Measurements from ENCODE around the gene PRKAG2. TPM values are rescaled to one million over a fixed set of nuclear protein-coding genes. Genes with fewer than 3 reads are reported as not detected.

The PRKAG2 gene
- total RNA-seq, 1 donor: 42.7 TPM

GRCh38 chr7:151821806-151822540 lies 54.9 kb downstream of the PRKAG2 start:
- no peak overlapping the region for H3K4me3 ChIP-seq (ENCODE audit: low read length)
- peaks cover 18% of the 10 kb centered on the region for H3K4me1 ChIP-seq (ENCODE audit: insufficient read depth, low read length)
- no peaks in the 10 kb centered on the region for H3K27me3 ChIP-seq (ENCODE audit: insufficient read depth, low read length)
- H3K9me3 ChIP-seq (ENCODE audit: low read depth, low read length): no peaks in the 10 kb centered on the region

- Histone ChIP-seq H3K4me1 (ENCODE audit: insufficient read depth, low read length) (peaks cover 14% of the 10 kb centered on the region), H3K9me3 (ENCODE audit: low read depth, low read length) (no peaks in the 10 kb centered on the region), H3K4me3 (ENCODE audit: low read length) (no peak overlapping the region), H3K27me3 (ENCODE audit: insufficient read depth, low read length) (no peaks in the 10 kb centered on the region)
Measured at GRCh38 chr7:151821226-151821625, 55.7 kb downstream of the PRKAG2 start.

GRCh38 chr7:151820491-151821105 lies 56.3 kb downstream of the PRKAG2 start:
- Histone ChIP-seq H3K4me3 (ENCODE audit: low read length) (no peak overlapping the region), H3K9me3 (ENCODE audit: low read depth, low read length) (no peaks in the 10 kb centered on the region), H3K27me3 (ENCODE audit: insufficient read depth, low read length) (no peaks in the 10 kb centered on the region), H3K4me1 (ENCODE audit: insufficient read depth, low read length) (peaks cover 7% of the 10 kb centered on the region)

- Histone ChIP-seq H3K4me1 (ENCODE audit: insufficient read depth, low read length) (peaks cover 3% of the 10 kb centered on the region), H3K4me3 (ENCODE audit: low read length) (no peak overlapping the region)
Measured at GRCh38 chr7:151819866-151820265, 57.0 kb downstream of the PRKAG2 start.

GRCh38 chr7:151818674-151819519 lies 58.0 kb downstream of the PRKAG2 start:
- Histone ChIP-seq H3K4me3 (ENCODE audit: low read length) (no peak overlapping the region), H3K27me3 (ENCODE audit: insufficient read depth, low read length) (no peaks in the 10 kb centered on the region), H3K4me1 (ENCODE audit: insufficient read depth, low read length) (no peaks in the 10 kb centered on the region), H3K9me3 (ENCODE audit: low read depth, low read length) (no peaks in the 10 kb centered on the region)

More at GRCh38 chr7:151819866-151820265, 57.0 kb downstream of the PRKAG2 start:
- Histone ChIP-seq H3K27me3 (ENCODE audit: insufficient read depth, low read length) (no peaks in the 10 kb centered on the region), H3K9me3 (ENCODE audit: low read depth, low read length) (no peaks in the 10 kb centered on the region)

- Histone ChIP-seq H3K27me3 (ENCODE audit: insufficient read depth, low read length) (no peaks in the 10 kb centered on the region), H3K4me3 (ENCODE audit: low read length) (no peak overlapping the region), H3K4me1 (ENCODE audit: insufficient read depth, low read length) (no peaks in the 10 kb centered on the region), H3K9me3 (ENCODE audit: low read depth, low read length) (no peaks in the 10 kb centered on the region)
Measured at GRCh38 chr7:151817981-151818673, 58.8 kb downstream of the PRKAG2 start.

- Histone ChIP-seq H3K4me3 (ENCODE audit: low read length) (no peak overlapping the region), H3K27me3 (ENCODE audit: insufficient read depth, low read length) (no peaks in the 10 kb centered on the region), H3K9me3 (ENCODE audit: low read depth, low read length) (no peaks in the 10 kb centered on the region), H3K4me1 (ENCODE audit: insufficient read depth, low read length) (no peaks in the 10 kb centered on the region)
Measured at GRCh38 chr7:151817315-151817690, 59.6 kb downstream of the PRKAG2 start.

GRCh38 chr7:151816562-151817314 lies 60.2 kb downstream of the PRKAG2 start:
- no peak overlapping the region for H3K4me3 ChIP-seq (ENCODE audit: low read length)
- no peaks in the 10 kb centered on the region for H3K27me3 ChIP-seq (ENCODE audit: insufficient read depth, low read length)
- no peaks in the 10 kb centered on the region for H3K9me3 ChIP-seq (ENCODE audit: low read depth, low read length)
- no peaks in the 10 kb centered on the region for H3K4me1 ChIP-seq (ENCODE audit: insufficient read depth, low read length)

GRCh38 chr7:151815419-151815818 lies 61.5 kb downstream of the PRKAG2 start:
- Histone ChIP-seq H3K4me1 (ENCODE audit: insufficient read depth, low read length) (no peaks in the 10 kb centered on the region), H3K27me3 (ENCODE audit: insufficient read depth, low read length) (no peaks in the 10 kb centered on the region), H3K9me3 (ENCODE audit: low read depth, low read length) (no peaks in the 10 kb centered on the region), H3K4me3 (ENCODE audit: low read length) (no peak overlapping the region)

- peaks cover 2% of the 10 kb centered on the region for H3K4me1 ChIP-seq (ENCODE audit: insufficient read depth, low read length)
- no peaks in the 10 kb centered on the region for H3K27me3 ChIP-seq (ENCODE audit: insufficient read depth, low read length)
- no peak overlapping the region for H3K4me3 ChIP-seq (ENCODE audit: low read length)
- no peaks in the 10 kb centered on the region for H3K9me3 ChIP-seq (ENCODE audit: low read depth, low read length)
Measured at GRCh38 chr7:151814400-151815009, 62.4 kb downstream of the PRKAG2 start.

GRCh38 chr7:151813997-151814396 lies 62.9 kb downstream of the PRKAG2 start:
- Histone ChIP-seq H3K9me3 (ENCODE audit: low read depth, low read length) (no peaks in the 10 kb centered on the region), H3K4me1 (ENCODE audit: insufficient read depth, low read length) (peaks cover 7% of the 10 kb centered on the region), H3K4me3 (ENCODE audit: low read length) (no peak overlapping the region), H3K27me3 (ENCODE audit: insufficient read depth, low read length) (no peaks in the 10 kb centered on the region)

GRCh38 chr7:151813445-151813844 lies 63.5 kb downstream of the PRKAG2 start:
- Histone ChIP-seq H3K27me3 (ENCODE audit: insufficient read depth, low read length) (no peaks in the 10 kb centered on the region), H3K4me3 (ENCODE audit: low read length) (no peak overlapping the region), H3K9me3 (ENCODE audit: low read depth, low read length) (no peaks in the 10 kb centered on the region), H3K4me1 (ENCODE audit: insufficient read depth, low read length) (peaks cover 12% of the 10 kb centered on the region)

- Histone ChIP-seq H3K27me3 (ENCODE audit: insufficient read depth, low read length) (no peaks in the 10 kb centered on the region), H3K4me3 (ENCODE audit: low read length) (no peak overlapping the region)
Measured at GRCh38 chr7:151812967-151813366, 63.9 kb downstream of the PRKAG2 start.

More at GRCh38 chr7:151812967-151813366, 63.9 kb downstream of the PRKAG2 start:
- Histone ChIP-seq H3K4me1 (ENCODE audit: insufficient read depth, low read length) (peaks cover 17% of the 10 kb centered on the region), H3K9me3 (ENCODE audit: low read depth, low read length) (no peaks in the 10 kb centered on the region)

Data from mononuclear cell (primary cell).